ENCODE data around the gene SYNJ2BP. TPM values are rescaled to one million over a fixed set of nuclear protein-coding genes. Genes with fewer than 3 reads are reported as not detected.

Gene SYNJ2BP
- total and polyA plus RNA-seq, 11 donors, result 15.0 to 63.0 (median 54.7) TPM

- WGBS, 4 donors, result 92 to 98% (median 97%) methylated on average over 1 of the region's 1 CpG
- no peak for TF ChIP-seq CTCF (IDR thresholded peaks at IDR 0.05)
- no peak for TF ChIP-seq POLR2A (IDR thresholded peaks at IDR 0.05)
- no peaks in the 10 kb centered on the region for H3K9me3 ChIP-seq
- DNase-seq (no peak), ATAC-seq (no peak)
- H3K27ac ChIP-seq, result no peak overlapping the region
- no peaks in the 10 kb centered on the region for H3K27me3 ChIP-seq
- peaks cover 0 to 7% (median 0%) of the 10 kb centered on the region in 12 donors for H3K4me1 ChIP-seq
- peaks cover 0 to 80% (median 49%) of the 10 kb centered on the region in 9 donors for H3K36me3 ChIP-seq
- no peak overlapping the region for H3K4me3 ChIP-seq
- intact Hi-C loops (cut with DNase I), result loop anchor here in 1 of 10 donors (10.0 kb wide), 1 partner anchor 206 kb away; no protein-coding TSS in a partner anchor
Observed at GRCh38 chr14:70378696-70379095, 38.2 kb downstream of the SYNJ2BP start.

Other genes starting within 250 kb of the SYNJ2BP start
- gene SLC8A3, start 228.1 kb downstream of the SYNJ2BP start, total RNA-seq, result under 1 TPM in 4 of 9 donors, not detected in 5; 0.08 to 0.23 (median 0.15) TPM
- gene SLC8A3, start 228.1 kb downstream of the SYNJ2BP start, polyA plus RNA-seq, result under 1 TPM in 1 of 2 donors, not detected in 1; 0.03 TPM
- gene COX16, start 57.4 kb downstream of the SYNJ2BP start, total RNA-seq, result 10 to 100 TPM; 14.3 to 50.4 (median 38.5) TPM
- 10 to 100 TPM; 54.5 to 65.2 TPM for gene COX16, start 57.4 kb downstream of the SYNJ2BP start, polyA plus RNA-seq
- under 1 TPM in 7 of 9 donors, not detected in 2; 0.11 to 0.62 (median 0.19) TPM for gene ADAM21, start 35.1 kb upstream of the SYNJ2BP start, total RNA-seq
- gene ADAM21, start 35.1 kb upstream of the SYNJ2BP start, polyA plus RNA-seq, result under 1 TPM in 1 of 2 donors, not detected in 1; 0.40 TPM
- under 1 TPM in 8 of 9 donors, not detected in 1; 0.21 to 0.56 (median 0.35) TPM for gene ADAM20, start 117.9 kb upstream of the SYNJ2BP start, total RNA-seq
- under 1 TPM in 1 of 2 donors, not detected in 1; 0.19 TPM for gene ADAM20, start 117.9 kb upstream of the SYNJ2BP start, polyA plus RNA-seq
- gene MED6, start 183.6 kb upstream of the SYNJ2BP start, total RNA-seq, result 10 to 100 TPM; 13.0 to 25.1 (median 19.7) TPM
- 10 to 100 TPM in 1 of 2 donors, 1 to 10 TPM in 1; 9.9 to 20.5 TPM for gene MED6, start 183.6 kb upstream of the SYNJ2BP start, polyA plus RNA-seq
- gene TTC9, start 224.8 kb upstream of the SYNJ2BP start, total RNA-seq, result 1 to 10 TPM in 8 of 9 donors, under 1 TPM in 1; 0.87 to 3.1 (median 1.7) TPM
- gene TTC9, start 224.8 kb upstream of the SYNJ2BP start, polyA plus RNA-seq, result 1 to 10 TPM in 1 of 2 donors, under 1 TPM in 1; 0.57 to 1.5 TPM

Data from heart left ventricle (tissue), 16 donors.